Neutrophil (primary cell): Measurements from ENCODE around the gene COL2A1.

Experiments
- H3K27ac ChIP-seq: fragments of 200-600 bp; sonication (generic); 2 replicates; pipeline ENCODE4 v1.5.1; 2016; ENCODE audit warnings: mild to moderate bottlenecking, moderate library complexity
- H3K27me3 ChIP-seq: fragments of 200-600 bp; sonication (generic); 2 replicates; pipeline ENCODE4 v1.6.0; 2016; ENCODE audit warnings: mild to moderate bottlenecking
- H3K36me3 ChIP-seq: fragments of 200-600 bp; sonication (generic); 2 replicates; pipeline ENCODE4 v1.5.1; 2017
- H3K4me1 ChIP-seq, 2 experiments: fragments of 200-600 bp in 1 of 2; sonication (generic) in 1 of 2; 1 replicate in 1 of 2; 2 replicates in 1 of 2; pipeline versions ENCODE4 v1.5.1 to v1.6.1; 2013 to 2016; ENCODE audit warnings: low read depth in 1 of 2, low read length in 1 of 2, mild to moderate bottlenecking in 1 of 2, moderate library complexity in 1 of 2; ENCODE audit not compliant: control insufficient read depth in 1 of 2, insufficient read depth in 1 of 2
- H3K4me3 ChIP-seq, 2 experiments: fragments of 200-600 bp in 1 of 2; sonication (generic) in 1 of 2; 1 replicate in 1 of 2; 2 replicates in 1 of 2; pipeline ENCODE4 v1.5.1; 2013 to 2016; ENCODE audit warnings: low read depth in 1 of 2, low read length in 1 of 2, mild to moderate bottlenecking in 1 of 2, moderate library complexity in 1 of 2
- H3K9me3 ChIP-seq: fragments of 200-600 bp; sonication (generic); 2 replicates; pipeline ENCODE4 v1.5.1; 2016
- TF ChIP-seq, protein P1 (sequence below): fragments of 200-600 bp; sonication (generic); IDR thresholded peaks from 2 replicates; pipeline ENCODE4 v1.5.1; 2016; ENCODE audit warnings: antibody characterized with exemption

Gene COL2A1

DNA sequence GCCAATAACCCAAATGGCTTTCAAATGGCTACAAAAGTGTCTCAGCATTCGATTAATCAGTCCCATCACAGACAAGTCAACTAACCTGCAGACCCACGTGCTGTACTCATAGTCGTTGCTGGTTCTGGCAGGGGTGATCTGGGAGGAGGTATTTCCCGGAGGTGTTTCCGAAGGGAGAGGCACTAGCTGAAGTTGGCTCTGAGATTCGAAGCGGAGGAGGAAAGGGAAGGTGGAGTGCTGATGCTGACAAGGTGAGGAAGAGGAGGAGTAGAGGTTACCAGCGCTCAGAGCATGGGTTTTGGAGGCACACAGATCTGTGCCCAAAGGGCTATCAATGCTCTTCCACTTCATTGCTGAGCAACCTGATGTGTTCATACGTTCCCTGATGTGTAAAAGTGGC is 20.5 kb upstream of the COL2A1 start:
- Histone ChIP-seq H3K27me3 (peaks cover 22% of the 10 kb centered on the region), H3K27ac (no peak overlapping the region), H3K9me3 (no peaks in the 10 kb centered on the region), H3K36me3 (no peaks in the 10 kb centered on the region), H3K4me1 (no peaks in the 10 kb centered on the region), H3K4me3 (no peak overlapping the region)
- TF ChIP-seq, protein P1, sequence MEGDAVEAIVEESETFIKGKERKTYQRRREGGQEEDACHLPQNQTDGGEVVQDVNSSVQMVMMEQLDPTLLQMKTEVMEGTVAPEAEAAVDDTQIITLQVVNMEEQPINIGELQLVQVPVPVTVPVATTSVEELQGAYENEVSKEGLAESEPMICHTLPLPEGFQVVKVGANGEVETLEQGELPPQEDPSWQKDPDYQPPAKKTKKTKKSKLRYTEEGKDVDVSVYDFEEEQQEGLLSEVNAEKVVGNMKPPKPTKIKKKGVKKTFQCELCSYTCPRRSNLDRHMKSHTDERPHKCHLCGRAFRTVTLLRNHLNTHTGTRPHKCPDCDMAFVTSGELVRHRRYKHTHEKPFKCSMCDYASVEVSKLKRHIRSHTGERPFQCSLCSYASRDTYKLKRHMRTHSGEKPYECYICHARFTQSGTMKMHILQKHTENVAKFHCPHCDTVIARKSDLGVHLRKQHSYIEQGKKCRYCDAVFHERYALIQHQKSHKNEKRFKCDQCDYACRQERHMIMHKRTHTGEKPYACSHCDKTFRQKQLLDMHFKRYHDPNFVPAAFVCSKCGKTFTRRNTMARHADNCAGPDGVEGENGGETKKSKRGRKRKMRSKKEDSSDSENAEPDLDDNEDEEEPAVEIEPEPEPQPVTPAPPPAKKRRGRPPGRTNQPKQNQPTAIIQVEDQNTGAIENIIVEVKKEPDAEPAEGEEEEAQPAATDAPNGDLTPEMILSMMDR: no peak

DNA sequence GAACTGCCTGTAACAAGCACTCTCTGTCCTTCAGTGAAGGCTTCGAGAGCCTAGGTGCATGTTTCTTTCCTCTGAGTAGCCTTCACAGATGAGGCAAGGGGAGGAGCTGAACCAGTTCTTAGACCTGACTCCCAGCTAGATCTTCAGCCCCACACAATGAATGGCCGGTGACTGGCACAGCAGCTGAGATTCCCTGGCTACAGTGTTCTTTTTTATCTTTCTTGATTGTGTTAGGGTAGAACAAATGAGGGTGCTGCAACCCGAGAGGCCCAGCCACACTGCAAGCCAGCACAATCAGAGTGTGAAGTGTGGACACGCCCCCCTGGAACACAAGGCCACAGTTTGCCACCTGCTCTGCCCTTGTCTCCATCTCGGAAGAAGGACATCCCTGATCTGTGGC is 19.1 kb upstream of the COL2A1 start:
- H3K36me3 ChIP-seq: no peaks in the 10 kb centered on the region
- H3K27me3 ChIP-seq: peaks cover 36% of the 10 kb centered on the region

DNA sequence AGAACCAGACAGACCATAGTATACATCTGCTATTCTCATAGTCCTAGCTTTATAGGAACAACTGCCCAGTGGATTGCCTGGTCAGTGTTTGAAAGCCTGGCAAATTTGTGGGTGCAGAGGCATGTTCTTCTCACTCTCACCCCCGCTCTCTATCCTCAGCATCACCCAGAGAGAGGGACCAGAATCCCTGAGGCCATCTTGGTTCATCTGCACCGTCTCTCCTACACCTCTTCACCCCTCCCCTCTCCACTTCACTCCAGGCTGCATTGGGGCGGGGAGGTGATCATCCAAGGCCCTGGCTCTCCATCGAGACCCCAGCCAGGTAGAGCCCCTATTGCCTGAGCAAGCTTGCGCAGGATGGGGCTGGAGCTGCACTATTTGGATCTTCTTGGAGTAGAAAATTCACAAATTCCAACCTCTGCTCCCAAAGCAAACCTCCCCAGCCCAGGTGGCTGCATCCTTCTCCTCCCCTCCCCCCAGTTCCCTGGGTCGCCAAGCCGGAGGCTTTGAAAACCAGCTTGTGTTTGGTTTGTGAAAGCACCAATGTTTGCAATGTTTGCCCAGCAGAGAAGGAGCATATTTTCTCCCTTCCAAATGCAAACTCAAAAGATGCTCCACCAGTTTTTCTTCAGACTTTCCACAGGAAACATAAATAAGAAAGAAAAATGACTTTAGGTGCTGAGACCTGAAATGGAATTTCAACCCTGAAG is 18.6 kb upstream of the COL2A1 start:
- H3K27me3 ChIP-seq: peaks cover 41% of the 10 kb centered on the region
- H3K4me3 ChIP-seq: no peak overlapping the region
- no peaks in the 10 kb centered on the region for H3K36me3 ChIP-seq

More for the DNA sequence above, 19.1 kb upstream of the COL2A1 start:
- TF ChIP-seq, protein P1: no peak
- Histone ChIP-seq H3K9me3 (no peaks in the 10 kb centered on the region), H3K4me3 (no peak overlapping the region), H3K27ac (no peak overlapping the region), H3K4me1 (no peaks in the 10 kb centered on the region)

DNA sequence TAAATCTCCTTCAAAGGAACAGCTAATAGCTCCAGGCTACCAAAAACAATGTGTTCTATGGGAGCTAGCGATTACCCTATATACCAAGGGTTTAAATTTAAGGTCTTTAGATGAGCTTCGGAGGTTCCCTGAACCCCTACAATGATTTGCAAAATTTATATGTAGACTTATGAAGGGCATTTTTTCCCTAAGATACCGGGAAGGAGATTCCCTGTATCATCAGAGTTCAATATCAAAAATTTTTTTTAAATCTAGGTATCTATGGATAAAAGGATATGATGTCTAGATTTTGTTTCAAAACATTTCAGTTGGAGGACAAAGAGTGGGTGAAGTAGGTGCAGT is 17.9 kb upstream of the COL2A1 start:
- Histone ChIP-seq H3K27ac (no peak overlapping the region), H3K27me3 (peaks cover 48% of the 10 kb centered on the region), H3K36me3 (no peaks in the 10 kb centered on the region), H3K4me3 (no peak overlapping the region), H3K9me3 (no peaks in the 10 kb centered on the region), H3K4me1 (no peaks in the 10 kb centered on the region)
- TF ChIP-seq, protein P1: no peak

More for the DNA sequence above, 18.6 kb upstream of the COL2A1 start:
- TF ChIP-seq, protein P1: no peak
- H3K9me3 ChIP-seq: no peaks in the 10 kb centered on the region
- no peak overlapping the region for H3K27ac ChIP-seq
- H3K4me1 ChIP-seq: no peaks in the 10 kb centered on the region

DNA sequence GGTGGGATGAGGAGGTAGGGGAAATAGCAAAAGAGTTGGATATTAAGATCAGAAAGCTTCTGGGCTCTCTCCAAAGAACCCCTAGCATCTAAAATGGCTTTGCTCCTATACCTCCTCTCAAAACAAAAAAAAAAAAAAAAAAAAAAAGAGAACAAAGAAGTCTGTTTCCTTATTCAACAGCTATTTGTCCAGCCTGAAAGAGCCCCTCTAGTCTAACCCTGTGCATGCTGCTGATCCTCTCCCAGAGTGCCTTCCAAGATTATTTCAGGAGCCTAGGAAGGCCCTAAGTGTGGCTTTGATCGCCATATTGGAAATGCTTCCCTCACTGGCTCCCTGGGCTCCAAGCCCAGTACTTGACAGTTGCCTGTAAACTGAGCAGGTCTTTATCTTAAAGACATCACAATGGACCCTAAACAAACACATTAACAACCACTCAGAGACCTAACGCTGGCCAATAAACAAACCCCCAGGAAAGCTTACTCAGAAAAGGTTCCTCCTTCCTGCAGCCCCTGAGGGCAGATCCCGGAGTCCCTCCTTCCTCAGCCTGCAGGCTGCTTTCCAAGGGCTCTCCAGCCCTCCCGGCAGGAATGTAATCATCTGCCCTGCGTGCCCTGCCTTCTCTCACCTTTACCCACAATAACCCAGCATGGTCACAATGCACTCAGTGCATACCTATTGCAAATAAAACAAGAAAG is 17.4 kb upstream of the COL2A1 start:
- Histone ChIP-seq H3K9me3 (no peaks in the 10 kb centered on the region), H3K27me3 (peaks cover 53% of the 10 kb centered on the region), H3K27ac (no peak overlapping the region), H3K4me3 (no peak overlapping the region), H3K36me3 (no peaks in the 10 kb centered on the region), H3K4me1 (no peaks in the 10 kb centered on the region)
- TF ChIP-seq, protein P1: no peak
